Esophagus muscularis mucosa (tissue), 4 donors: ENCODE data around the gene MAMDC4. TPM values are rescaled to one million over a fixed set of nuclear protein-coding genes. Genes with fewer than 3 reads are reported as not detected.
"Not testable (repeated sequence)": the region's sequence is repeated elsewhere in the genome, so short reads cannot be mapped to it uniquely, and the experiment has no call there.

ENCODE experiments used
- DNase-seq: peaks from one replicate; pipeline ENCODE4 v3.0.0-alpha.2; 2017; ENCODE audit errors: extremely low spot score
- H3K27ac ChIP-seq, 4 donors: fragments of 200-600 bp; sonication (generic); replicated peaks in 1 of 4; 1 replicate in 3 of 4; 2 replicates in 1 of 4; pipeline ENCODE4 v1.5.1; 2016 to 2019; ENCODE audit warnings: mild to moderate bottlenecking in 1 of 4
- H3K27me3 ChIP-seq, 4 donors: fragments of 200-600 bp; sonication (generic); one replicate each; pipeline versions ENCODE4 v1.5.1 to v1.6.0; 2016 to 2019
- H3K36me3 ChIP-seq, 4 donors: fragments of 200-600 bp; sonication (generic); one replicate each; pipeline ENCODE4 v1.5.1; 2016 to 2019
- H3K4me1 ChIP-seq, 4 donors: fragments of 200-600 bp; sonication (generic); one replicate each; pipeline ENCODE4 v1.5.1; 2016 to 2019
- H3K4me3 ChIP-seq, 4 donors: fragments of 200-600 bp; sonication (generic); 1 replicate in 2 of 4; 2 replicates in 2 of 4; pipeline ENCODE4 v1.5.1; 2016 to 2019; ENCODE audit warnings: mild to moderate bottlenecking in 4 of 4, moderate library complexity in 1 of 4
- H3K9me3 ChIP-seq, 4 donors: fragments of 200-600 bp; sonication (generic); 1 replicate in 3 of 4; 2 replicates in 1 of 4; pipeline ENCODE4 v1.5.1; 2016 to 2019
- EP300 ChIP-seq: sonication (generic); formaldehyde crosslinking; IDR thresholded peaks from one replicate; pipeline ENCODE4 v1.6.1; 2017; ENCODE audit warnings: antibody characterized with exemption
- POLR2A ChIP-seq: fragments of 450-650 bp; IDR thresholded peaks from one replicate; pipeline ENCODE4 v1.6.1; 2017; ENCODE audit warnings: antibody characterized with exemption, moderate library complexity, mild to moderate bottlenecking, low read depth
- POLR2AphosphoS5 ChIP-seq, 2 donors: sonication (generic); formaldehyde crosslinking; IDR thresholded peaks; one replicate each; pipeline ENCODE4 v1.6.1; 2017; ENCODE audit warnings: antibody characterized with exemption in 2 of 2
- WGBS: methylation state at CpG from one replicate; pipeline ENCODE4 v1.1.5; 2018; 5-methylcytosine and 5-hydroxymethylcytosine counted together
- intact Hi-C: fragments of 100-400 bp; cut with DNase I; formaldehyde crosslinking; loops from one replicate; pipeline ENCODE4 v1.15.1; 2023
- total RNA-seq, 4 donors: library from RNA; depleted of rRNA; stranded (reverse); fragments of >200 nt; gene quantifications; one replicate each; pipeline versions ENCODE4 v1.1.0 to v1.2.1, GENCODE V29; 2016
- TF ChIP-seq, protein P1 (sequence below), 3 experiments: fragments of 200-600 bp in 2 of 3; fragments of 450-650 bp in 1 of 3; sonication (generic) in 2 of 3; IDR thresholded peaks; one replicate each; pipeline ENCODE4 v1.5.1; 2017 to 2019; ENCODE audit warnings: antibody characterized with exemption in 3 of 3, mild to moderate bottlenecking in 2 of 3, moderate library complexity in 1 of 3

MAMDC4 gene
- total RNA-seq, 4 donors from 2014 or later = 1.7 to 4.7 (median 2.1) TPM

DNA sequence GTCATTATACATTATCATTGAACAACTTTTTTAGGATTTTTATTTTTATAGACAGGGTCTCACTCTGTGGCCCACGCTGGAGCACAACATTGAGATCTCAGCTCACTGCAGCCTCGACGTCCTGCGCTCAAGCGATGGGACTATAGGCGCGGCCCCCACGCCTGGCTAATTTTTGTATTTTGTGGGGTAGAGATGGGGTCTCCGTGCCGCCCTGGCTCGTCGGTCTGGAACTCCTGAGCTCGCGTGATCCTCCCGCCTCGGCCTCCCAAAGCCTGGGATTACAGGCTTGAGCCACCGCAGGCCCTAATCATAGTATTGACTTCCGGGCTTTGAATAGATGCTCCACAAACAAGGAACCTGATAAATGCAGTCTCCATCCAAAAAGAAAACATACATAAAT is 15.3 kb downstream of the MAMDC4 start:
- WGBS = 98% methylated on average over 18 of the region's 18 CpGs
- TF ChIP-seq POLR2A = no peak
- no peak for TF ChIP-seq EP300
- TF ChIP-seq POLR2AphosphoS5 (IDR thresholded peaks at IDR 0.05) = no peak
- TF ChIP-seq, protein P1, sequence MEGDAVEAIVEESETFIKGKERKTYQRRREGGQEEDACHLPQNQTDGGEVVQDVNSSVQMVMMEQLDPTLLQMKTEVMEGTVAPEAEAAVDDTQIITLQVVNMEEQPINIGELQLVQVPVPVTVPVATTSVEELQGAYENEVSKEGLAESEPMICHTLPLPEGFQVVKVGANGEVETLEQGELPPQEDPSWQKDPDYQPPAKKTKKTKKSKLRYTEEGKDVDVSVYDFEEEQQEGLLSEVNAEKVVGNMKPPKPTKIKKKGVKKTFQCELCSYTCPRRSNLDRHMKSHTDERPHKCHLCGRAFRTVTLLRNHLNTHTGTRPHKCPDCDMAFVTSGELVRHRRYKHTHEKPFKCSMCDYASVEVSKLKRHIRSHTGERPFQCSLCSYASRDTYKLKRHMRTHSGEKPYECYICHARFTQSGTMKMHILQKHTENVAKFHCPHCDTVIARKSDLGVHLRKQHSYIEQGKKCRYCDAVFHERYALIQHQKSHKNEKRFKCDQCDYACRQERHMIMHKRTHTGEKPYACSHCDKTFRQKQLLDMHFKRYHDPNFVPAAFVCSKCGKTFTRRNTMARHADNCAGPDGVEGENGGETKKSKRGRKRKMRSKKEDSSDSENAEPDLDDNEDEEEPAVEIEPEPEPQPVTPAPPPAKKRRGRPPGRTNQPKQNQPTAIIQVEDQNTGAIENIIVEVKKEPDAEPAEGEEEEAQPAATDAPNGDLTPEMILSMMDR (IDR thresholded peaks at IDR 0.05) = no peak
- DNase-seq = no peak
- Histone ChIP-seq H3K27ac (no peak overlapping the region), H3K27me3 (no peaks in the 10 kb centered on the region), H3K4me3 (no peak overlapping the region), H3K4me1 (peaks cover 24 to 37% (median 27%) of the 10 kb centered on the region in 4 donors), H3K36me3 (peaks cover 14 to 15% (median 14%) of the 10 kb centered on the region in 4 donors), H3K9me3 (no peaks in the 10 kb centered on the region)
- intact Hi-C loops = no loop called here

DNA sequence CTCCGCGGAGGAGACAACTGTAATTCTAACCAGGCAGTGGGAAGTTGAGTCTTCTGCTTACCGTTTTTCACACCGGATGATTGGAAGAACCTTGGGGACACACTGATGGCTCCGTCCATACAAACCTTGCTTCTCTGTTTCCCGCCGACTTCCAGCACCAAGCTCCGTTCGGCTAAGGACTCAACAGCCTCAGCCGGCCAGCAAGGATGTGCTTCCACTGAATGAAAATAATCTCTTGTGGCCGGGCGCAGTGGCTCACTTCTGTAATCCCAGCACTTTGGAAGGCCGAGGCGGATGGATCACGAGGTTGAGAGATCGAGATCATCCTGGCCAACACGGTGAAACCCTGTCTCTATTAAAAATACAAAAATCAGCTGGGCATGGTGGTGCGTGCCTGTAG is 15.8 kb downstream of the MAMDC4 start:
- WGBS = 97% methylated on average over 18 of the region's 18 CpGs

DNA sequence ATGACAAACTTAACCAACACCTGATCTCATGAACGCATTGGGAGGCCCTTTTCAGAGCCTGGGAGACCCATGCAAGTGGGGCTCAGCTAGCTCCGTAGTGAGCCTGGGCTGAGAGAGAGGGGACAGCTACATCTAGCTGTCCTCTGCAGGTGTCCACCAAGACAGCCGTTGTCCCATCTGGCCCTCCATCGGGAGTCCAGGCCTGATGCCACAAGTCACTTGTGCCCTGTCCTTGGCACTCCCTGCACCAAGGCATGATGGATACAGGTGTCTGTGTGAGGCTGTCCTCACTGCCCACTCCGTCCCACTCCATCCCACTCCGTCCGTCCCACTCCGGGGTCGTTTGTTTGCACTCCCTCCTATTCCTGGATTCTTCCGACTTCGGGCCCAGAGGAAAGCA is 16.5 kb downstream of the MAMDC4 start:
- Histone ChIP-seq H3K27ac (no peak overlapping the region), H3K4me1 (peaks cover 22 to 35% (median 27%) of the 10 kb centered on the region in 4 donors), H3K9me3 (no peaks in the 10 kb centered on the region), H3K4me3 (no peak overlapping the region), H3K27me3 (no peaks in the 10 kb centered on the region), H3K36me3 (peaks cover 3 to 4% (median 3%) of the 10 kb centered on the region in 4 donors)
- intact Hi-C loops = no loop called here
- no peak for TF ChIP-seq EP300
- TF ChIP-seq POLR2A = no peak
- no peak for TF ChIP-seq POLR2AphosphoS5 (IDR thresholded peaks at IDR 0.05)
- TF ChIP-seq, protein P1 (IDR thresholded peaks at IDR 0.05) = no peak
- WGBS = 96% methylated on average over 9 of the region's 11 CpGs
- no peak for DNase-seq

More for the DNA sequence above, 15.8 kb downstream of the MAMDC4 start:
- H3K36me3 ChIP-seq = peaks cover 10 to 11% (median 10%) of the 10 kb centered on the region in 4 donors
- no peaks in the 10 kb centered on the region for H3K27me3 ChIP-seq
- no peaks in the 10 kb centered on the region for H3K9me3 ChIP-seq
- H3K27ac ChIP-seq = no peak overlapping the region
- no peak for DNase-seq
- no peak overlapping the region for H3K4me3 ChIP-seq
- peaks cover 24 to 37% (median 27%) of the 10 kb centered on the region in 4 donors for H3K4me1 ChIP-seq
- intact Hi-C loops = no loop called here
- TF ChIP-seq POLR2A (no peak), POLR2AphosphoS5 (IDR thresholded peaks at IDR 0.05) (no peak)

DNA sequence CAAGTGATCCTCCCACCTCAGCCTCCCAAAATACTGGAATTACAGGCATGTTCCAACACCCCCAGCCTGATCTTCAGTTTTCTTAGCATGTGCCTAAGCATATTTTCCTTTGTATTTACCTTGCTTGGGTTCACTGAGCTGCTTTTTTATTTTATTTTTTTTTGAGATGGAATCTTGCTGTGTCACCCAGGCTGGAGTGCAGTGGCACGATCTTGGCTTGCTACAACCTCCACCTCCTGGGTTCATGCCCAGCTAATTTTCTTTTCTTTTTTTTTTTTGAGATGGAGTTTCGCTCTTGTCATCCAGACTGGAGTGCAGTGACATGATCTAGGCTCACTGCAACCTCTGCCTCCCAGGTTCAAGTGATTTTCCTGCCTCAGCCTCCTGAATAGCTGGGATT is 17.5 kb downstream of the MAMDC4 start:
- H3K36me3 ChIP-seq, H3K27ac ChIP-seq, intact Hi-C loops, H3K4me3 ChIP-seq, H3K9me3 ChIP-seq, H3K27me3 ChIP-seq, DNase-seq: not testable (repeated sequence)
- peaks cover 13 to 25% (median 18%) of the 10 kb centered on the region in 4 donors for H3K4me1 ChIP-seq
- 92% methylated on average over 2 of the region's 2 CpGs for WGBS

DNA sequence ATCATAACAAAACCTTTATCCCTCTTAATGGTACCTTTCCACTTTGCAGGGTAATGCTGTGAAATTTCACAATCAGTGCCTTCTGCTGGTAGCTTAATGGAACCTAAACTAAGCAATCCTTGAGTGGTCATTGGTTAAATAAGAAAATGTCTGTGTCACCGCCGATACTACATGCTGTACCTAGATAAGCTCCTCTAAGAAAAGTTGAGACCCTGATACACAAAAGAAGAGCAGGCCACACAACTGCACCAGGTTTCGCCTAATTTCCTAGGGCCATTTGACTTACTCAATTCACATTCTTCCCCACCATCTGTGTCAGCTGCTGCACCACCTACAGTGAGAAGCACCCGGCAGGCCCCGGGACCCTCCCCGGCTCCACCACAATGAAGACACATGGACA is 23.0 kb downstream of the MAMDC4 start:
- 96% methylated on average over 6 of the region's 6 CpGs for WGBS
- Histone ChIP-seq H3K9me3 (no peaks in the 10 kb centered on the region), H3K27me3 (no peaks in the 10 kb centered on the region), H3K4me1 (no peaks in the 10 kb centered on the region), H3K27ac (no peak overlapping the region), H3K36me3 (no peaks in the 10 kb centered on the region), H3K4me3 (no peak overlapping the region)
- intact Hi-C loops = no loop called here
- TF ChIP-seq POLR2AphosphoS5 (IDR thresholded peaks at IDR 0.05) (no peak), EP300 (no peak), POLR2A (no peak)
- TF ChIP-seq, protein P1 (IDR thresholded peaks at IDR 0.05) = no peak
- no peak for DNase-seq

DNA sequence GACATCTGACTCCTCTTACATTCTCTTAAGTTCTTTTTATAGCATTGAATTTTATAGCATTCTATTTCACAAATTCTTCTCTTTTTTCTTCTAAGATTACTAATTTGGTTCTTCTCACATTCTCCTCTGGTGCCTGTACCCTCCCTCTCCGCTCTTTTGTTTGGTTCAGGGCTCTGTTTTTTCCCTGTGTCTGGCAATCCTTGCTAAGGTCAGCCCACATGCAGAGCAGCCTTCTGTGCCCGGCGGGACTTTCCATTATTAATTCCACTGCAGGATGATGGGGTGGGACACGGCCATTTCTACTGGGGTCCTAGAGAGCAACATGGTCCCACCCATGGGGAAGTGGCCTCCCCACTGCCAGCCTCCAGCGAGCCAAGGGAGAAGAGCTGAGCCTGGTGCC is 24.3 kb downstream of the MAMDC4 start:
- WGBS = 87% methylated on average over 5 of the region's 5 CpGs
- Histone ChIP-seq H3K4me3 (no peak overlapping the region), H3K27ac (no peak overlapping the region), H3K4me1 (peaks cover under 1 to 4% (median 2%) of the 10 kb centered on the region in 4 donors), H3K27me3 (peaks cover 0 to 4% (median 0%) of the 10 kb centered on the region in 4 donors), H3K9me3 (no peaks in the 10 kb centered on the region), H3K36me3 (no peaks in the 10 kb centered on the region)
- DNase-seq = no peak
- intact Hi-C loops = no loop called here
- TF ChIP-seq POLR2A = no peak
- TF ChIP-seq EP300 = no peak
- no peak for TF ChIP-seq POLR2AphosphoS5 (IDR thresholded peaks at IDR 0.05)
